Measurements from ENCODE around the gene MPZL3. TPM values are rescaled to one million over a fixed set of nuclear protein-coding genes. Genes with fewer than 3 reads are reported as not detected.

MPZL3 gene
- total and polyA plus RNA-seq, 7 donors = 0.16 to 6.2 (median 0.55) TPM

DNA sequence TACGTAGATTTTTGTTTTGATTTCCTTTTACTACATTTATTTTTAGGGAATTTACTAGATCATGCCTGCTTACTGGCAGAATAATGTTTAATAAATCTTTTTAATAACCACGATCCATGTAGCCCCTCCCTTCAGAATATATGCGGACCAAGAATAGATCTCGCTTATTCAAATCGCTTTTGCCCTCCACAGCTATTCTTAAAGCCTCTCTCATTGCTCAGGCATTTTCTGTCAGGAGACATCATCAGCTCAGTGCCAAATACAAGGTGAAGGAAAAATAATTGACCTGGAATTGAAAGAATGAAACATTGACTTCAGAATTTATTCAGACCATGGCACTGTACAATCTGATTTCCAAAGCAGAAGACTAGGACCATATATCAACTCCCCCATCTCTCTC lies 17.3 kb downstream of the MPZL3 start:
- H3K27ac ChIP-seq = no peak overlapping the region
- TF ChIP-seq EP300 (IDR thresholded peaks at IDR 0.05) = no peak
- TF ChIP-seq POLR2A (IDR thresholded peaks at IDR 0.05) = no peak
- TF ChIP-seq, protein P1, sequence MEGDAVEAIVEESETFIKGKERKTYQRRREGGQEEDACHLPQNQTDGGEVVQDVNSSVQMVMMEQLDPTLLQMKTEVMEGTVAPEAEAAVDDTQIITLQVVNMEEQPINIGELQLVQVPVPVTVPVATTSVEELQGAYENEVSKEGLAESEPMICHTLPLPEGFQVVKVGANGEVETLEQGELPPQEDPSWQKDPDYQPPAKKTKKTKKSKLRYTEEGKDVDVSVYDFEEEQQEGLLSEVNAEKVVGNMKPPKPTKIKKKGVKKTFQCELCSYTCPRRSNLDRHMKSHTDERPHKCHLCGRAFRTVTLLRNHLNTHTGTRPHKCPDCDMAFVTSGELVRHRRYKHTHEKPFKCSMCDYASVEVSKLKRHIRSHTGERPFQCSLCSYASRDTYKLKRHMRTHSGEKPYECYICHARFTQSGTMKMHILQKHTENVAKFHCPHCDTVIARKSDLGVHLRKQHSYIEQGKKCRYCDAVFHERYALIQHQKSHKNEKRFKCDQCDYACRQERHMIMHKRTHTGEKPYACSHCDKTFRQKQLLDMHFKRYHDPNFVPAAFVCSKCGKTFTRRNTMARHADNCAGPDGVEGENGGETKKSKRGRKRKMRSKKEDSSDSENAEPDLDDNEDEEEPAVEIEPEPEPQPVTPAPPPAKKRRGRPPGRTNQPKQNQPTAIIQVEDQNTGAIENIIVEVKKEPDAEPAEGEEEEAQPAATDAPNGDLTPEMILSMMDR (IDR thresholded peaks at IDR 0.05) = no peak
- no peak for TF ChIP-seq POLR2AphosphoS5 (IDR thresholded peaks at IDR 0.05)
- no peaks in the 10 kb centered on the region for H3K27me3 ChIP-seq
- DNase-seq = no peak
- 95 to 96% methylated on average over 5 of the region's 5 CpGs for WGBS, 2 donors
- no peaks in the 10 kb centered on the region for H3K4me1 ChIP-seq
- no peak overlapping the region for H3K4me3 ChIP-seq
- intact Hi-C loops (cut with DNase I) = no loop called here
- H3K36me3 ChIP-seq = no peaks in the 10 kb centered on the region
- no peaks in the 10 kb centered on the region for H3K9me3 ChIP-seq

DNA sequence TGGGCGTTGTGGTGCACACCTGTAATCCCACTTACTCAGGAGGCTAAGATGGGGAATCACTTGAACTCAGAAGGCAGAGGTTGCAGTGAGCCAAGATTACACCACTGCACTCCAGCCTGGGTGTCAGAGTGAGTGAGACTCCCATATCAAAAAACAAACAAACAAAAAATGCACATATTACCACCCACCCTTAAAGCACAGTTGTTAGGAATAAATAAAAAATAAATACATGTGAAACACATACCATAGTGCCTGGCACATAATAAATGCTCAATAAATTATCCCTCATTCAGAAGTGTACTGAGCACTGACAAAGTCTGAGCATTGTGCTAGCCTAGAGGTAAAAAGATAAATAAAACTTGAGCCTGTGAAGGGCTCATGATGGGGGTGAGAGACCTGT lies 18.3 kb downstream of the MPZL3 start:
- Histone ChIP-seq H3K36me3 (no peaks in the 10 kb centered on the region), H3K4me3 (no peak overlapping the region), H3K27ac (no peak overlapping the region), H3K27me3 (no peaks in the 10 kb centered on the region), H3K4me1 (no peaks in the 10 kb centered on the region), H3K9me3 (no peaks in the 10 kb centered on the region)
- intact Hi-C loops (cut with DNase I) = no loop called here
- 91 to 98% methylated on average over 1 of the region's 1 CpG for WGBS, 2 donors
- TF ChIP-seq, protein P1 (IDR thresholded peaks at IDR 0.05) = no peak
- TF ChIP-seq POLR2A (IDR thresholded peaks at IDR 0.05) (no peak), POLR2AphosphoS5 (IDR thresholded peaks at IDR 0.05) (no peak), EP300 (IDR thresholded peaks at IDR 0.05) (no peak)
- DNase-seq = no peak

DNA sequence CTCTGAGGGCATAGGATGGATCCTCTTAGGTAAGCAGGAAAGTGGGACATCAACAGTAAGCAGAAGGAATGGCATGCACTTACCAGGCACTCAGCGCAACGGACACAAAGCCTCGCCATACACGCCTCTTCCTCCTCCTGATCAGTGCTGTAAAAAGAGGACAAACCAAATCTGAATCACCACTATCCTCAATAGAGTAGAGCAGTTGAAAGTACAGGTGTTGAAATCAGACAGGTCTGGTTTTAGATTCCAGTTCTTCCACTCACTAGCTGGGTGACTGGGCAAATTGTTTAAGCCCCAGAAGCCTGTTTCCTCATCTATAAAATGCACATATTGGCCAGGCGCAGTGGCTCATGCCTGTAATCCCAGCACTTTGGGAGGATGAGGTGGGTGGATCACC lies 18.8 kb downstream of the MPZL3 start:
- no peak for TF ChIP-seq EP300 (IDR thresholded peaks at IDR 0.05)
- TF ChIP-seq, protein P1 (IDR thresholded peaks at IDR 0.05) = no peak
- TF ChIP-seq POLR2A (IDR thresholded peaks at IDR 0.05) = no peak
- no peak for TF ChIP-seq POLR2AphosphoS5 (IDR thresholded peaks at IDR 0.05)
- Histone ChIP-seq H3K27ac (no peak overlapping the region), H3K9me3 (no peaks in the 10 kb centered on the region), H3K36me3 (no peaks in the 10 kb centered on the region), H3K27me3 (no peaks in the 10 kb centered on the region), H3K4me3 (no peak overlapping the region), H3K4me1 (no peaks in the 10 kb centered on the region)
- intact Hi-C loops (cut with DNase I) = no loop called here
- no peak for DNase-seq
- 90 to 92% methylated on average over 5 of the region's 5 CpGs for WGBS, 2 donors

DNA sequence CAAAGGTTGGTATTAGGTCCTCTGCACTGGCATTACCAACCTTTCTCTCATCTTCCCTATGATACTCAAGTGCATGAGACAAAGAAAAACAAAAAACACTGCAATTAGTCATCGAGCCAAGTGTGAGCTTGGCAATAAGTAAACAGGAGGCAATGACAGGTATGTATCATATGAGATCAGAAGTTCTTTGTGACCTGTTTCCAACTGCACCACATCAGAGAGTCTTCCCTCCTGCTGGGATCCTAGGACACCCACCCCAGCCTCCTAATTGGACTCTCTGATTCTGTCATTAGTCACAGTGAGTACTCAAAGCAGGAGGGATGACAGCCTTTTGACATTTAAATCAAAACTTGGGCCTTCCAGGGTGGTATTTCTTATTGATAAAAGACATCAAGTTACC lies 19.5 kb downstream of the MPZL3 start:
- no peak overlapping the region for H3K4me3 ChIP-seq
- 72 to 78% methylated on average over 1 of the region's 1 CpG for WGBS, 2 donors
- DNase-seq = no peak
- no peaks in the 10 kb centered on the region for H3K27me3 ChIP-seq
- H3K36me3 ChIP-seq = no peaks in the 10 kb centered on the region
- H3K4me1 ChIP-seq = no peaks in the 10 kb centered on the region
- intact Hi-C loops (cut with DNase I) = no loop called here
- no peak for TF ChIP-seq POLR2A (IDR thresholded peaks at IDR 0.05)
- no peak for TF ChIP-seq EP300 (IDR thresholded peaks at IDR 0.05)
- TF ChIP-seq, protein P1 (IDR thresholded peaks at IDR 0.05) = no peak
- no peak for TF ChIP-seq POLR2AphosphoS5 (IDR thresholded peaks at IDR 0.05)
- no peak overlapping the region for H3K27ac ChIP-seq
- H3K9me3 ChIP-seq = no peaks in the 10 kb centered on the region

DNA sequence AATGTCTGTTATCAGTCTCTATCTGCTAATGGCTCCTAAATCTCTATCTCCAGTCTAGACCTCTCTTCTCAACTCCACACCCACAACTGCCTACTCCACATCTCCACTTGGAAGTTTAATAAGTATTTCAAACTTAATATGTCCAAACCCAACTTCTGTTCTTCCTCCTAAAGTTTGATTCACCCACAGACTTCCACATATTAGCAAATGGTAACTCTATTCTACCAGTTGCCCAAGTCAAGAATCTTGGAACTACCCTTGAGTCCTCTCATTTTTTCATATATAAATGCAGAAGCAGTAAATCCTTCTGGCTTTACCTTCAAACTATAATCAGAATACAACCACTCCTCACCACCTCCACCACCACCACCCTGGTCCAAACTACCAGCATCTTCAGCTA lies 20.7 kb downstream of the MPZL3 start:
- no peak overlapping the region for H3K4me3 ChIP-seq
- H3K27ac ChIP-seq = no peak overlapping the region
- no peaks in the 10 kb centered on the region for H3K27me3 ChIP-seq
- intact Hi-C loops (cut with DNase I) = no loop called here
- DNase-seq = no peak
- H3K4me1 ChIP-seq = no peaks in the 10 kb centered on the region
- H3K36me3 ChIP-seq = no peaks in the 10 kb centered on the region
- no peaks in the 10 kb centered on the region for H3K9me3 ChIP-seq
- TF ChIP-seq, protein P1 (IDR thresholded peaks at IDR 0.05) = no peak
- no peak for TF ChIP-seq POLR2AphosphoS5 (IDR thresholded peaks at IDR 0.05)
- TF ChIP-seq EP300 (IDR thresholded peaks at IDR 0.05) = no peak
- TF ChIP-seq POLR2A (IDR thresholded peaks at IDR 0.05) = no peak
